Activated naive CD4-positive, alpha-beta T cell treated with Interleukin-2 at 50 U/mL for 16 hours (primary cell): ENCODE measurements around the gene DDX46.
"Not testable (repeated sequence)": the region's sequence is repeated elsewhere in the genome, so short reads cannot be mapped to it uniquely, and the experiment has no call there.

ENCODE experiments used
- DNase-seq: peaks from one replicate; pipeline ENCODE4 v3.0.0-alpha.2; 2020

DDX46 gene, protein sequence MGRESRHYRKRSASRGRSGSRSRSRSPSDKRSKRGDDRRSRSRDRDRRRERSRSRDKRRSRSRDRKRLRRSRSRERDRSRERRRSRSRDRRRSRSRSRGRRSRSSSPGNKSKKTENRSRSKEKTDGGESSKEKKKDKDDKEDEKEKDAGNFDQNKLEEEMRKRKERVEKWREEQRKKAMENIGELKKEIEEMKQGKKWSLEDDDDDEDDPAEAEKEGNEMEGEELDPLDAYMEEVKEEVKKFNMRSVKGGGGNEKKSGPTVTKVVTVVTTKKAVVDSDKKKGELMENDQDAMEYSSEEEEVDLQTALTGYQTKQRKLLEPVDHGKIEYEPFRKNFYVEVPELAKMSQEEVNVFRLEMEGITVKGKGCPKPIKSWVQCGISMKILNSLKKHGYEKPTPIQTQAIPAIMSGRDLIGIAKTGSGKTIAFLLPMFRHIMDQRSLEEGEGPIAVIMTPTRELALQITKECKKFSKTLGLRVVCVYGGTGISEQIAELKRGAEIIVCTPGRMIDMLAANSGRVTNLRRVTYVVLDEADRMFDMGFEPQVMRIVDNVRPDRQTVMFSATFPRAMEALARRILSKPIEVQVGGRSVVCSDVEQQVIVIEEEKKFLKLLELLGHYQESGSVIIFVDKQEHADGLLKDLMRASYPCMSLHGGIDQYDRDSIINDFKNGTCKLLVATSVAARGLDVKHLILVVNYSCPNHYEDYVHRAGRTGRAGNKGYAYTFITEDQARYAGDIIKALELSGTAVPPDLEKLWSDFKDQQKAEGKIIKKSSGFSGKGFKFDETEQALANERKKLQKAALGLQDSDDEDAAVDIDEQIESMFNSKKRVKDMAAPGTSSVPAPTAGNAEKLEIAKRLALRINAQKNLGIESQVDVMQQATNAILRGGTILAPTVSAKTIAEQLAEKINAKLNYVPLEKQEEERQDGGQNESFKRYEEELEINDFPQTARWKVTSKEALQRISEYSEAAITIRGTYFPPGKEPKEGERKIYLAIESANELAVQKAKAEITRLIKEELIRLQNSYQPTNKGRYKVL

DNA sequence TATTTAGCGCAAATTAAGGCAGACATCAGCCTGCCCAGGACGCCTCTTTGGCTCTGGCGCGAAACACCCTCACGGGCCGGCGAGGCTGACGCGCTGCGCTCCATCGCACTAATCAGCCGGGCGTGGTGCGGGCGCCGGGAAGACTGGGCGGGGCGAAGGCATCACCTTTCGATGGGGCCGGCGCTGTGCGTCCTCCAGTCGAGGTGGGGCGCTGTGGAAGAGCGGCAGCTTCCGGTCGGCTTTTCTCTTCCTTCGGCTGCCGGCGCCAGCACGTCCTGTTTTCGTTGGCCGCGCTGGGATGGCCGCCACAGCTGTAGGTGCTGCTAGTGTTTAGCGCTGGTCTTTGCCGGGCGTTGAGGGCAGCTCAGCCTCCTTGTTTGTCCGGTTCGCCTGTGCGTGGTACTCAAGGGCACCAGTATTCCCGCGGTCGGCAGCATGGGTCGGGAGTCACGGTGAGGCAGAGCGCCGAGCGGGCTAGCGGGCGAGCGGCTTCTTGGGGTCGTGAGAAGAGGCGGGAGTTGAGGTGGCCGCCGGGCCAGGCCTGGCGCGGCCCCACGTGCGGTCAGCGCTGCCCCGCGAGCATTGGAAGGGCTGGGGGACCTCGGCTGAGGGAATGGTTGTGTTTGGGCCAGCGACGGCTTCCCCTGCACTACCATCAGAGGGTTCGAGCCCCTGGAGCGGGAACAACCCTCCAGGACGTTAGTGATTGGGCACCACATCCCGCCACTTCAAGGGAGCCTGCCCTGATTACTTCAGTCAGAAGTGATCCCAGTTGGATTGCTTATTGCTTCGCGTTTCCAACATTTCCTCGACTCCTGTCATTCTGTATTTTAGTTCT lies at the start of gene DDX46:
DDX46 (plus strand) TSS at position 276 of the 838 bp plus-strand sequence; CDS start at position 436, 160 bp downstream.
- DNase-seq, result peak; percentile 96

DNA sequence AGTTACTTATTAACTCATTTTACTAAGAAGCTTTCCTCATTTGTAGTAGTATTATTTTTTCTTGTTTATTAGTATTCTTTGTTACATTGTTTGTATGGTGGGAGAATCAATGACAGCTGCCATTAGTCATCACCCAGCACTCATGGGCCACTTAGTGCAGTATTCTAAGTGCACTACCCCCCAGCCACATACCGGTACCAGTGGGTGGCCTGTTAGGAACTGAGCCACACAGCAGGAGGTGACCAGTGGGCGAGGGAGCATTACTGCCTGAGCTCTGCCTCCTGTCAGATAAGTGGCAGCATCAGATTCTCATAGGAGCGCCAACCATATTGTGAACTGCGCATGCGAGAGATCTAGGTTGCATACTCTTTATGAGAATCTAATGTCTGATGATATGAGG lies 44.5 kb upstream of the DDX46 start:
- no peak for DNase-seq

DNA sequence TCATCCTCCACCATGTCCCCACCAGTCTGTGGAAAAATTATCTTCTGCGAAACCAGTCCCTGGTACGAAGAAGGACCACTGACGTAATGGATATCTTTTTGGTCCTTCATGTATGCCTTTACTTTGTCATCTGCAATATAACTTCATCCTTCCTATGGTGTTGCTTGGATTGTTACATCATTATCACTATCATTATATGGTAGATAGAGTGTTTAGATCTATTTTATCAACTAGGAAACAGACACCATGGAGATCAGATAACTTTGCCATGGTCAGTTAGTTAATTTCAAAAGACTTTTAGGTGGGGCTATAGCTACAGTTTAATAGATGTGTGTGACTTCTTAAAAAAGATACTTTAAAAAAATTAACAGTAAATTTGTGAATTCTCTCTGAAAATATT lies 44.0 kb upstream of the DDX46 start:
- DNase-seq, result no peak

DNA sequence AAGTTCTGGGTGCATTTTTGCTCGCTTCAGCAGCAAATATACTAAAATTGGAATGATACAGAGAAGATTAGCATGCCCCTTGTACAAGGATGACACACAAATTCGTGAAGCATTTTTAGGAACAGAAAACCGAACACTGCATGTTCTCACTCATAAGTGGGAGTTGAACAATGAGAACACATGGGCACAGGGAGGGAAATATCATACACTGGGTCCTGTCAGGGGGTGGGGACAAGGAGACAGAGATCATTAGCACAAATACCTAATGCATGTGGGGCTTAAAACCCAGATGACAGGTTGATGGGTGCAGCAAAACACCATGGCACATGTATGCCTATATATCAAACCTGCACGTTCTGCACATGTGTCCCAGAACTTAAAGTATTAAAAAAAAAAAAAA lies 43.1 kb upstream of the DDX46 start:
- DNase-seq, result not testable (repeated sequence)

DNA sequence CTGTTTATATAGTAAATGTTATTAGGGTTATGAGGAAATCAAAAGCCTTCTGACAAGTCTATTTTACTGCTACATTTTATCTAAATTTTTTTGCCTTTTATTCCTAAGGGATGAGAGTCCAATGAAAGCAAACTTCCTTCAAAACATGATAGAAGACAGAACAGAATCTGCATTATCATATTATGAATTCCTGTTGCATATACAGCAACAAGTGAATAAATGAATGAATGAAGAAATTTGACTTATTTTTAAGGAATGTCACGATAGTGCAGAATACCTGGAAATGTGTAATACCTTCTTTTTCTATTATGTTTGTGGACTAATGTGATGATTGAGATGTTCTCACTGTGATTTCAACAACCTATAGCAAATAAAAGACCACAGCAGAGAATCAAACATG lies 33.7 kb upstream of the DDX46 start:
- no peak for DNase-seq

DNA sequence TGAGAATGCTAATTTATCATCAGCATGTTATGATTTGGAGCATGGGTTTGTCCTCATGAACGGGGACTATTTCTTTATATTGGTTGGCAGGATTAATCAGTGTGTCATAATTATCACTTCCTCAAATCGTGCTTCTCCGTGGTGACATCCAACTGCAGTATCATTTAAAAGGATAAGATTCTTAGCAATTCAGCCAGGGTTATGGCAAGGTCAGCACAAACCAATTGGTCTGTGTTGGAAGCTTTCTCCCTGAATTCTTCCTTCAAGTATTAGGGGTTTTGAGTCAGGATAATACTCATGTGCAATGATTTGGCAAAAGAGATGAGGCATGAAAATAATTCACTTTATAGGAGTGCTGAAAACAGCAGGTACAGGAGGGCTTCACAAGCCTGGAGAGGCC lies 25.8 kb upstream of the DDX46 start:
- no peak for DNase-seq

DNA sequence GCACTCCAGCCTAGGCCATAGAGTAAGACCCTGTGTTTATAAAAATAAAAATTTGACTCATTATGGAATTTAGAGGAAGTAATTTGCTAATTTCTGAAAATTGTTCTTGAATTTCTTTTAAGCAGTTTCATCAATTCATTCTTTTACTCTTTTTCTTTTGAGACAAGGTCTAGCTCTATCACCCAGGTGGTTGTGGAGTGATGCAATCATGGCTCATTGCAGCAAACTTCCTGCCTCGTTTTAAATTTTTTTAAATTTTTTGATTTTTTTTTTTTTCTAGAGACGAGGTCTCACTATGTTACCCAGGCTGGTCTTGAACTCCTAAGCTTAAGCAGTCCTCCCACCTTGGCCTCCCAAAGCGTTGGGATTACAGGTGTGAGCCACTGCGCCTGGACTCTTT lies 23.3 kb upstream of the DDX46 start:
- no peak for DNase-seq

DNA sequence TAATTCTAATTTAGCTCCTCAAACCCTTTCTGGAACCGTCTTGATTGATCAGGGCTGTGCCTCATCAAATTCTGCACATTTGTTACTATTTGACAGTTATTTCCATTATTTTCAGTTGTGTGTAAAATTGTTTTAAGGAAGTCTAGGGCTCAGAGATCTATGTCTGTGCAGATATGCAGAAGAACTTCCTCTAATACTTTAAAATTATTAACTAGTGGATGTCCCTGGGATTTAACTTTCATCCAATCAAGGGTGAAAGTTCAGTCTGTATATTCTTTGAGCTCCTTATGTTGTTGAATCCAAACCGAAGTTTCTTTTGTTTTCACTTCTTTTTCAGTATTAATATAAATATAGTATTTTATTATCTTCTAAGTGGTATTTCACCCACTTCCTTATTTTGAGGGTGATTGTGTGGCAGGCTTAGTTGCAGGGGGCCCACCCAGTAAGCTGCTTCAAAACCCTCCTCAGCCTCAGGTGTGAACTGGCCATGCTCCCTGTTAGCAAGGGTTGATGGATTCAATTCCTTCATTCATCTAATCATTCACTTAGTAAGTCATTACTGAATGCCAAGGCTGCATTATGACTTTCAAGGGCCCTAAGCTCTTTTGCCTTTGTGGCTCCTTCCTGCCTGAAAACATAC lies 22.3 kb upstream of the DDX46 start:
- no peak for DNase-seq

DNA sequence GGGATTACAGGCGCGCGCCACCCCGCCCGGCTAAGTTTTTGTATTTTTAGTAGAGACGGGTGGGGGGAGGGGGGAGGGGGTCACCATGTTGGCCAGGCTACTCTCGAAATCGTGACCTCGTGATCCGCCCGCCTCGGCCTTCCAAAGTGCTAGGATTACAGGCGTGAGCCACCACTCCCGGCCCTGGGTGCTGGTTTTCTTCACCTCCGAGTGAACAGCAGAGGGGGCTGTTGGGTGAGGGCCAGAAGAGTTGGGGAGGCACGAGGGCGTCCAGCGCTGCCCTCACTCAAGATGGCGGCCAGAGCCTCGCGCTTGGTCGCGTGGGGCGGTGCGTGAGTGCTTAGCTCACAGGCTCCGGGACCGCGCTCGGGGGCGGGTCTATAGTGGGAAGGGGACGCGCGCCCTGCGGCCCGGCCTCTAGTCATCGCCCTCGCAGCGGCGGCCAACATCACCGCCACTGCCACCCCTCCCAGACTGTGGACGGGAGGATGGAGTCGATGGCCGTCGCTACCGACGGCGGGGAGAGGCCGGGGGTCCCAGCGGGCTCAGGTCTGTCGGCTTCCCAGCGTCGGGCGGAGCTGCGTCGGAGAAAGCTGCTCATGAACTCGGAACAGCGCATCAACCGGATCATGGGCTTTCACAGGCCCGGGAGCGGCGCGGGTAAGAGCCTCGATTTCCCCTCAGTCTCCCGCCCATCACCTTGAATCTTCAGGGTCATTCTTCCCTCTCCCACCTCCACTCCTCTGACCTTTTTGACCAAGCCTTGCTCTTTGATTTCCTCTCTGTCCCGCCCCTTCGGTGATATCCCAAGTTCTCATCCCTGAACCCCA lies 20.2 kb upstream of the DDX46 start, which contains the start of gene CAMLG:
CAMLG (plus strand) TSS at position 416 of the 830 bp plus-strand sequence; CDS start at position 489, 73 bp downstream.
- peak; percentile 98 for DNase-seq

DNA sequence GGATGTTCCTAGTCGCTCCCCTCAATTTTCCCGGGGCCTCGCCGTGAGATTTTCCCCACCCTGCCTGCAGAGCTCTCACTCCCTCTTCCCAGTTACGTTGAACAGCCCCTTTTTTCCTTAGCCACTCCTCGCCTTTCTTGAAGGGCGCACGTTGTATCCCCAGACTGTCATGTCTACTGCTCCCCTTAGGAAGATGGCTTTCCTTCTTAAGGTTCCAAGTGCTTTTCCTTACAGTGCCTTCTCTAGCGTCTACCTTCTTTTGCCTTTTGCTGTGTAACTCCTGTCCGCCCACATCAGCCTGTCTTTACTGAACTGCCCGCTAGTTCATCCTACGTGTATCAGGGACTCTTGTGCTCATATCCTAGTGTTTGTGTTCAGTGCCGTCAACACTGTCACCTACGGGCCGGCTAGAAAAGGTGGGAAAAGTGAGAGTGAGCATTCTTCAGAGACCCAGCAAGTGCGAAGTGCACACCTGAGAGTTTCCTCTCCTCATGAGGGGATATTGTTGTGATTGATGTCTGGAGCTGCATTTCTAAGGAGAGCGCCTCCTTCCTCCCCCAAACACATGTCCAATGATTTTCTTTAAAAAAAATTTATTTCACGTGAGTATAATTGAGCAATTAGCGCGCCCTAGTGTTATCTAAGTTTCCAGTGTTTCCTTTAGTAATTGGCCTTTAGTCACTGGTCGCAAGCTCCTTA lies 19.5 kb upstream of the DDX46 start:
- DNase-seq, result peak; percentile 37

DNA sequence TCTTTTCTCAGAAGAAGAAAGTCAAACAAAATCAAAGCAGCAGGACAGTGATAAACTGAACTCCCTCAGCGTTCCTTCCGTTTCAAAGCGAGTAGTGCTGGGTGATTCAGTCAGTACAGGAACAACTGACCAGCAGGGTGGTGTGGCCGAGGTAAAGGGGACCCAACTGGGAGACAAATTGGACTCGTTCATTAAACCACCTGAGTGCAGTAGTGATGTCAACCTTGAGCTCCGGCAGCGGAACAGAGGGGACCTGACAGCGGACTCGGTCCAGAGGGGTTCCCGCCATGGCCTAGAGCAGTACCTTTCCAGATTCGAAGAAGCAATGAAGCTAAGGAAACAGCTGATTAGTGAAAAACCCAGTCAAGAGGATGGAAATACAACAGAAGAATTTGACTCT lies 17.5 kb upstream of the DDX46 start:
- no peak for DNase-seq

DNA sequence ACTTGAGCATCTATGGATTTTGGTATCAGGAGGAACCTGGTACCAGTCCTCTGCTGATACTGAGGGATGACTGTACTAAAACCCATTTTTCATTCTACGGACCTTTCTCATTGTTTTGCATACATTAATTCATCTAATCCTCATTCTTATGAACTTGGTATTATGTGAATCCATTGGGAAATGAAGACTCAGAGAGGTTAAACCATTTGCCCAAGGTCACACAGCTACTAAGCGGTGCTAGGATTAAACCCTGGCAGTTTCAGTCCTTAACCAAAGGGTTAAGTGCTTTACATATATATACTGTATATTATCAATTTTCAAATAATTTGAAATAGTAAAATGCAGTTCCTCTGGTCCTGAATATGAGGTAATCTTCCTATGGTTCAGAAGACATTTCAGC lies 16.4 kb upstream of the DDX46 start:
- no peak for DNase-seq

DNA sequence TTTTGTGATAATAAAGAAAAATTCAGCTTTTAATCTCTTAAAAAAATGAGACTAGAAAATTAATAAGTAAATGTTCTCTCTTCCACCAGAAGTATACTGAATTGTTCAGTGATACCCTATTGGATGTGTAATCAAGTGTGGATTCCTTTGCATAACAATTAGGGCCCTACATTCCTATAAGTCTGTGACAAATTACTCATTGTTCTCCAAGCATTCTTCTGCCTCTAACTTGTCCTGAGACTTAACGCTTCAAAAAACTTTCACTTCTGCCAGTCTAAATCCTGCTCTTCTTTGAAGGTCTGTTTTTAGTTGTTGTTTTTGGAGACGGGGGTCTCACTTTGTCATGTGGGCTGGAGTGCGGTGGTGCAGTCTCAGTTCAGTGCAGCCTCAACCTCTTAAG lies 9.2 kb upstream of the DDX46 start:
- no peak for DNase-seq

DNA sequence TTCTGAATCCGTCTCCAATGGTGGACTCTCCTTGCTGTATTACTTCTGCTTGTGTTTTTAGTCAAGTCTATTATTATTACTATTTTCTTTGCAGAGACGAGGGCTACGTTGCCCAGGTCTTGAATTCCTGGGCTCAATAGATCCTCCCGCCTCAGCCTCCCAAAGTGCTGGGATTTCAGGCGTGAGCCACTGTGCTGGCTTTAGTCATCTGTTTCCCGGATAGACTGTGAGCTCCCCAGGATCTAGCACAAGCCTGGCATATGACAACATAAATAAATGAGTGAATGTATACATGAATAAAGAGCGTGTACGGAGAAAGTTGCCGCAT lies 439 bp upstream of the DDX46 start:
- no peak for DNase-seq

DNA sequence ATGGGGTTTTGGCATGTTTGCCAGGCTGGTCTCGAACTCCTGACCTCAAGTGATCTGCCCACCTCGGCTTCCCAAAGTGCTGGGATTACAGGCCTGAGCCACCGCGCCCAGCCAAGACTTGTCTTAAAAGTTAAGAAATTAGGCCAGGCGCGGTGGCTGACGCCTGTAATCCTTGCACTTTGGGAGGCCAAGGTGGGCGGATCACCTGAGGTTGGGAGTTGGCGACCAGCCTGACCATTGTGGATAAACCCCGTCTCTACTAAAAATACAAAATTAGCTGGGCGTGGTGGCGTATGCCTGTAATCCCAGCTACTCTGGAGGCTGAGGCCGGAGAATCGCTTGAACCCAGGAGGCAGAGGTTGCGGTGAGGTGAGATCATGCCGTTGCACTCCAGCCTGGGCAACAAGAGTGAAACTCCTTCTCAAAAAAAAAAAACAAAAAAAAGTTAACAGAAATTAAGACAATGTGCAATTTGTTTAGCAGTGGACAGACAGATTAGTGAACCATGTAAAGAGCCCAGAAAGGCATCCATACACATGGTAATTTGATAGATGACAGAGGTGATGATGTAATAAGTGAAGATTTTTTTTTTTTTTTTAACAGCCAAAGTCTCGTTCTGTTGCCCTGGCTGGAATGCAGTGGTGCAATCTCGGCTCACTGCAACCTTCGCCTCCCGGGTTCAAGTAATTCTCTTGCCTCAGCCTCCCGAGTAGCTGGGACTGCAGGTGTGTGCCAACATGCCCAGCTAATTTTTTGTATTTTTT lies 9.1 kb downstream of the DDX46 start:
- DNase-seq, result not testable (repeated sequence)

DNA sequence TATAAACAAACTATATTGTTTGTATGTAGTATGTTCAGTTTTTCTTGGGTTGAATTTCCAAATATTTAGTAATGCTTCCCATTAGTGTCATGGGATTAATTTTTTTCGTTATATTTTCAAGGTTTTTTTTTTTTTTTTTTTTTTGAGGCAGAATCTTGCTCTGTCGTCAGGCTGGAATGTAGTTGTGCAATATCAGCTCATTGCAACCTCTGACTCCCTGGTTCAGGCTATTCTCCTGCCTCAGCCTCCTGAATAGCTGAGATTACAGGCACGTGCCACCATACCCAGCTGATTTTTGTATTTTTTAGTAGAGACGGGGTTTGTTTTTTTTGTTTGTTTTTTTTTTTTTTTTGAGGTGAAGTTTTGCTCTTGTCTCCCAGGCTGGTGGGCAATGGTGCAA lies 10.6 kb downstream of the DDX46 start:
- DNase-seq, result no peak

DNA sequence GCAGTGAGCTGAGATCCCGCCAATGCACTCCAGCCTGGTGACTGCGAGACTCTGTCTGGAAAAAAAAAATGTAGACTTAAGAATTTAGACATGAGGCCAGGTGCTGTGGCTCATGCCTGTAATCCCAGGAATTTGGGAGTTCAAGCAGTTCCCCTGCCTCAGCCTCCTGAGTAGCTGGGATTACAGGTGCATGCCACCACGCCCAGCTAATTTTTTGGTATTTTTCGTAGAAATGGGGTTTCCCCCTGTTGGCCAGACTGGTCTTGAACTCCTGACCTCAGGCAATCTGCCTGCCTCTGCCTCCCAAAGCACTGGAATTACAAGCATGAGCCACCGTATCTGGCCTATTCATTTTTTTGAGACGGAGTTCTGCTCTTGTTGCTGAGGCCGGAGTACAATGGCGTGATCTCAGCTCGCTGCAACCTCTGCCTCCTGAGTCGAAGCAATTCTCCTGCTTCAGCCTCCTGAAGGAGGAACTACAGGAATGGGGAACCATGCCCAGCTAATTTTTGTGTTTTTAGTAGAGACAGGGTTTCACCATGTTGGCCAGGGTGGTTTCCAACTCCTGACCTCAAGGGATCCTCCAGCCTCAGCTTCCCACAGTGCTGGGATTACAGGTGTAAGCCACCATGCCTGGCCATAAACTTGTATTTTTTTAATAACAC lies 14.0 kb downstream of the DDX46 start:
- no peak for DNase-seq

DNA sequence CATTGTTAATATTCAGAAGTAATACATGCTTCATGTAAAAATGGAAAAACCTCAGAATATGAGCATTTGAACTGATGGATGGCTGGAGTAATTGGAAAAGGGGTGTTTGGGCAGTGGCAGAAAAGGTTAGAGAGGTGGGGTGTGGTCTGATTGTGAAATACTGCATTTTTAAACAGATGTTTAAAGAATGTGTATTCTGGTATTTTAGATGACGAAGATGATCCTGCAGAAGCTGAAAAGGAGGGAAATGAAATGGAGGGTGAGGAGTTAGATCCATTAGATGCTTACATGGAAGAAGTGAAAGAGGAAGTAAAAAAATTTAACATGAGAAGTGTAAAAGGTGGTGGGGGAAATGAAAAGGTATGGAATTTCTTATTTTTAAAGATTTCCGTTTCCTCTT lies 18.8 kb downstream of the DDX46 start:
- DNase-seq, result no peak

DNA sequence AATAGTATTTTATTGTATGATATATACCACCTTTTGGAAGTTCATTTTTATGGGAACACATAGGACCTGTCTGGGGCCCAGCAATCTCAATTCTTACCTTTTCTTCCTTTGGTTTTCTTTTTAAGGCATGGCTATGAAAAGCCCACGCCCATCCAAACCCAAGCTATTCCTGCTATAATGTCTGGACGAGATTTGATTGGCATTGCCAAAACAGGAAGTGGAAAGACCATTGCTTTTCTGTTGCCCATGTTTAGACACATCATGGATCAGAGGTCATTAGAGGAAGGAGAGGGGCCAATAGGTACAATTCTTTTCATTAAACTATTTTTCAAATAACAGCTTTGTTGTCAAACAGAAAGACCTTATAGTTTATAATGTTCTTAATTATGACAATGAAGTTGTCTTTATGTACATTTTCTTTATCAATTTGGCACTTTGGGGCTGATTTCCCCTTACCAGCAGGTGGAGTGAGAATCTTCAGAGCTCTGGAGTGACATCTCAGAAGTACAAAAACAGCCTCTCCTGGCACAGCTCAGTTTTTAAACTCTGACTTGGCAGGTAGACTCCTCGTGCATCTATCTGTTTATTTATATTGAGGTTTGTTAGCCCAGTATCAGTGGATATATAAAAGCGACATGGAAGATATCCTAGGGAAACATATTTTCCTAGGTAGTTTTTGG lies 25.8 kb downstream of the DDX46 start:
- DNase-seq, result no peak
